A673 (cell line): ENCODE measurements around the gene GAK.

Experiments used
- CTCF ChIP-seq: fragments of 300-800, 200-600 bp; sonication (generic); conservative IDR thresholded peaks from 2 replicates; pipeline ENCODE4 v1.5.1; 2017; ENCODE audit warnings: low read depth, mild to moderate bottlenecking, antibody characterized with exemption, low read length, moderate library complexity, mixed read lengths
- EZH2 ChIP-seq: fragments of 200-600 bp; sonication (generic); IDR thresholded peaks from 2 replicates; pipeline ENCODE4 v1.6.1; 2017; ENCODE audit warnings: borderline replicate concordance, low read depth, mild to moderate bottlenecking, mixed read lengths, antibody characterized with exemption, low read length; ENCODE audit not compliant: poor library complexity, severe bottlenecking

- no peak for TF ChIP-seq CTCF
- no peak for TF ChIP-seq EZH2
Measured at GRCh38 chr4:881709-882108, 50.4 kb downstream of the GAK start.
